A549 (cell line): Measurements from ENCODE around the gene TENT5C. TPM values are rescaled to one million over a fixed set of nuclear protein-coding genes. Genes with fewer than 3 reads are reported as not detected.

Experiments
- ATAC-seq, 2 experiments: fragments of 200-7000 bp in 1 of 2; fragments of >200 bp in 1 of 2; cut with Nextera tagmentation in 1 of 2; cut with Tn5 transposase in 1 of 2; 3 replicates each; pipeline versions ENCODE4 v1.8.0 to v1.9.1; 2018 to 2020; ENCODE audit warnings: mild to moderate bottlenecking in 1 of 2, moderate library complexity in 1 of 2
- CTCF ChIA-PET: fragments of 300-600 bp; sonication (Branson Sonifier 250); formaldehyde crosslinking; extraction: SDS; loops from one replicate; lab custom pipeline; 2021; ENCODE audit warnings: antibody characterized with exemption, inconsistent platforms; lab: Yijun Ruan, JAX
- POLR2A ChIA-PET: fragments of 350-600 bp; formaldehyde crosslinking; extraction: SDS; loops from one replicate; lab custom pipeline; 2021; ENCODE audit warnings: antibody characterized with exemption, inconsistent platforms; lab: Yijun Ruan, JAX
- DNase-seq, 2 experiments: peaks; one replicate each; pipeline versions ENCODE4 v3.0.0 to v3.0.0-alpha.2; 2011 to 2016; ENCODE audit warnings: low read depth in 1 of 2, low spot score in 1 of 2
- FAIRE-seq: peaks from 2 replicates; lab custom pipeline; 2011; peaks lifted over from hg19 to GRCh38; lab: Jason Lieb, UNC
- H3K27ac ChIP-seq, 2 experiments: fragments of >200 bp; sonication (Bioruptor Twin); formaldehyde crosslinking; 3 replicates each; pipeline ENCODE4 v1.5.1; 2016 to 2017
- H3K4me1 ChIP-seq: fragments of >200 bp; sonication (Bioruptor Twin); formaldehyde crosslinking; 3 replicates; pipeline ENCODE4 v1.6.1; 2016
- H3K4me2 ChIP-seq: fragments of >200 bp; sonication (Bioruptor Twin); formaldehyde crosslinking; 3 replicates; pipeline ENCODE4 v1.6.1; 2016
- H3K4me3 ChIP-seq: fragments of >200 bp; sonication (Bioruptor Twin); formaldehyde crosslinking; 3 replicates; pipeline ENCODE4 v1.5.1; 2016
- H3K9me3 ChIP-seq: fragments of >200 bp; sonication (Bioruptor Twin); formaldehyde crosslinking; 3 replicates; pipeline ENCODE4 v1.6.1; 2016
- CEBPB ChIP-seq, 2 experiments: fragments of >200 bp in 1 of 2; sonication (Bioruptor Twin) in 1 of 2; formaldehyde crosslinking in 1 of 2; IDR thresholded peaks; 2 replicates each; pipeline ENCODE4 v1.6.1; 2012 to 2016
- E2F6 ChIP-seq: IDR thresholded peaks from 2 replicates; pipeline ENCODE4 v1.6.1; 2012; ENCODE audit warnings: low read depth, borderline replicate concordance
- EP300 ChIP-seq, 2 experiments: fragments of >200 bp; sonication (Bioruptor Twin); formaldehyde crosslinking; IDR thresholded peaks; 2 replicates in 1 of 2; 3 replicates in 1 of 2; pipeline ENCODE4 v1.6.1; 2016 to 2017
- ESRRA ChIP-seq: fragments of 150-350 bp; IDR thresholded peaks from 2 replicates; pipeline ENCODE4 v1.6.1; 2014; ENCODE audit warnings: mild to moderate bottlenecking, low read length, borderline replicate concordance
- FOSB ChIP-seq: fragments of 250-450 bp; sonication (Bioruptor Pico); IDR thresholded peaks from 2 replicates; pipeline ENCODE4 v1.5.0; 2020; ENCODE audit warnings: mild to moderate bottlenecking, moderate library complexity
- FOSL2 ChIP-seq, 2 experiments: fragments of 450-650 bp in 1 of 2; fragments of >200 bp in 1 of 2; sonication (Bioruptor Twin) in 1 of 2; formaldehyde crosslinking; IDR thresholded peaks; 2 replicates each; pipeline versions ENCODE4 v1.5.0 to v1.6.1; 2016 to 2020; ENCODE audit warnings: mild to moderate bottlenecking in 1 of 2, moderate library complexity in 1 of 2
- GATA3 ChIP-seq: IDR thresholded peaks from 2 replicates; pipeline ENCODE4 v1.6.1; 2012; ENCODE audit warnings: borderline replicate concordance
- HOXB13 ChIP-seq: fragments of 250-450 bp; sonication (Bioruptor Pico); IDR thresholded peaks from 2 replicates; pipeline ENCODE4 v1.5.0; 2020; ENCODE audit warnings: low read depth, mild to moderate bottlenecking, moderate library complexity
- JUN ChIP-seq, 2 experiments: fragments of >200 bp; sonication (Bioruptor Twin); formaldehyde crosslinking; IDR thresholded peaks; 2 replicates in 1 of 2; 3 replicates in 1 of 2; pipeline ENCODE4 v1.6.1; 2016 to 2017
- KDM5A ChIP-seq: fragments of 200-600 bp; sonication (generic); IDR thresholded peaks from 2 replicates; pipeline ENCODE4 v1.6.1; 2016; ENCODE audit warnings: antibody characterized with exemption, mild to moderate bottlenecking
- MAZ ChIP-seq: fragments of 150-350 bp; IDR thresholded peaks from 2 replicates; pipeline ENCODE4 v1.6.1; 2014; ENCODE audit warnings: antibody characterized with exemption, low read depth, low read length, borderline replicate concordance
- MYC ChIP-seq: IDR thresholded peaks from 2 replicates; pipeline ENCODE4 v1.6.1; 2012; ENCODE audit warnings: mild to moderate bottlenecking, inconsistent platforms, low read length, improper control_type of control experiment, borderline replicate concordance
- NPAS2 ChIP-seq: fragments of 250-450 bp; sonication (Bioruptor Pico); IDR thresholded peaks from 2 replicates; pipeline ENCODE4 v1.8.0; 2022; ENCODE audit warnings: mild to moderate bottlenecking, moderate library complexity, borderline replicate concordance
- NR3C1 ChIP-seq: fragments of >200 bp; sonication (Bioruptor Twin); formaldehyde crosslinking; IDR thresholded peaks from 3 replicates; pipeline ENCODE4 v1.6.1; 2017
- PHF8 ChIP-seq: fragments of 200-600 bp; sonication (generic); IDR thresholded peaks from 2 replicates; pipeline ENCODE4 v1.6.1; 2016; ENCODE audit warnings: low read depth, mild to moderate bottlenecking, antibody characterized with exemption, moderate library complexity, borderline replicate concordance
- POLR2A ChIP-seq: IDR thresholded peaks from 2 replicates; pipeline ENCODE4 v1.6.1; 2012; ENCODE audit warnings: mild to moderate bottlenecking, low read length
- RAD21 ChIP-seq, 2 experiments: fragments of >200 bp in 1 of 2; sonication (Bioruptor Twin) in 1 of 2; formaldehyde crosslinking in 1 of 2; IDR thresholded peaks in 1 of 2; conservative IDR thresholded peaks in 1 of 2; 2 replicates in 1 of 2; 3 replicates in 1 of 2; pipeline ENCODE4 v1.6.1; 2012 to 2018; ENCODE audit warnings: inconsistent platforms in 1 of 2
- RFX5 ChIP-seq: fragments of 450-650 bp; IDR thresholded peaks from 2 replicates; pipeline ENCODE4 v1.7.1; 2014; ENCODE audit warnings: antibody characterized with exemption, mild to moderate bottlenecking, moderate library complexity
- RNF2 ChIP-seq: fragments of 200-600 bp; sonication (generic); IDR thresholded peaks from 2 replicates; pipeline ENCODE4 v1.6.1; 2016; ENCODE audit warnings: low read depth, mild to moderate bottlenecking, antibody characterized with exemption, moderate library complexity, borderline replicate concordance
- TFCP2L1 ChIP-seq: fragments of 250-450 bp; sonication (Bioruptor Pico); IDR thresholded peaks from 2 replicates; pipeline ENCODE4 v1.5.0; 2021; ENCODE audit warnings: mild to moderate bottlenecking
- USF2 ChIP-seq: fragments of 450-650 bp; IDR thresholded peaks from 2 replicates; pipeline ENCODE4 v1.6.1; 2014; ENCODE audit warnings: antibody characterized with exemption
- ZNF302 ChIP-seq: fragments of 250-450 bp; sonication (Bioruptor Pico); IDR thresholded peaks from 2 replicates; pipeline ENCODE4 v1.9.0; 2021; ENCODE audit warnings: inconsistent platforms, mild to moderate bottlenecking, moderate library complexity
- ZSCAN20 ChIP-seq: fragments of 250-450 bp; sonication (Bioruptor Pico); IDR thresholded peaks from 2 replicates; pipeline ENCODE4 v1.8.0; 2022; ENCODE audit warnings: mild to moderate bottlenecking, moderate library complexity
- WGBS: methylation state at CpG from one replicate; pipeline ENCODE4 v1.1.6; 2017; ENCODE audit errors: missing lambda C conversion rate; 5-methylcytosine and 5-hydroxymethylcytosine counted together
- polyA plus RNA-seq, 4 experiments: library from polyadenylated mRNA; depleted of rRNA in 3 of 4; stranded (reverse); fragments of >200 nt; fragmentation: RNase III in 1 of 4; extraction: RNeasy Plus Mini Kit Qiagen cat#74134 plus additional on column Dnase treatment in 1 of 4; gene quantifications; 2 replicates in 3 of 4; 3 replicates in 1 of 4; pipeline ENCODE4 v1.2.3, GENCODE V29; 2011 to 2017
- TF ChIP-seq, protein P1 (sequence below): fragments of 250-450 bp; sonication (Bioruptor Pico); IDR thresholded peaks from 2 replicates; pipeline ENCODE4 v1.5.0; 2020; ENCODE audit warnings: low read depth, mild to moderate bottlenecking, moderate library complexity
- TF ChIP-seq, protein P2 (sequence below): fragments of >200 bp; sonication (Bioruptor Twin); formaldehyde crosslinking; IDR thresholded peaks from 3 replicates; pipeline ENCODE4 v1.6.1; 2016
- TF ChIP-seq, protein P3 (sequence below): fragments of 250-450 bp; sonication (Bioruptor Pico); IDR thresholded peaks from 2 replicates; pipeline ENCODE4 v1.5.0; 2021; ENCODE audit warnings: mild to moderate bottlenecking, moderate library complexity, borderline replicate concordance
- TF ChIP-seq, protein P4 (sequence below): IDR thresholded peaks from 2 replicates; pipeline ENCODE4 v1.6.1; 2012

The TENT5C gene
- polyA plus RNA-seq, 2 of the 4 experiments (the other 2 are of a cell fraction), result 0.14 to 0.17 TPM

DNA sequence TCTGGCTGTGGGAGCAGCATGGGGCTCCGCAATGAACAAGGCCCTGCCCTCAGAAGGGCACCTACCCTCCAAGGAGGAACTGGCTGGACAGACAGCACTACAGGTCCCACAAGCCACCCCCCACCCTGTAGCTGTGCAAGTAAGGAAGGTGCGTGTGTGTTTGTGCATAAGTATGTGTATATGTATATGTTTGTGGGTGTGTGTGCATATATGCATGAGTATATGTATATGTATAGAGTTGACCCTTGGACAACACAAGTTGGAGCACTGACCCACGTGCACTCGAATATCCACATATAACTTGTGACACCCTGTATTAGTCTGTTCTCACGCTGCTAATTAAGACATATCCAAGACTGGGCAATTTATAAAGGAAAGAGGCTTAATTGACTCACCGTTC is 22.6 kb upstream of the TENT5C start:
- ChIA-PET POLR2A (no interaction called here), CTCF (interaction anchor here (0.7 to 1.4 kb wide), 3 partner anchors 10 to 222 kb away, joined by 3 to 4 read pairs (median 3); no protein-coding TSS in a partner anchor)
- no peaks in the 10 kb centered on the region for H3K9me3 ChIP-seq
- WGBS, result 62% methylated on average over 6 of the region's 6 CpGs
- TF ChIP-seq RNF2, result no peak
- TF ChIP-seq NR3C1, result no peak
- TF ChIP-seq MAZ, result no peak
- no peak for TF ChIP-seq TFCP2L1
- no peak for TF ChIP-seq JUN (IDR thresholded peaks at IDR 0.05)
- TF ChIP-seq RAD21 (conservative IDR thresholded peaks at IDR 0.05 in 1 of 2, IDR thresholded peaks at IDR 0.05 in 1 of 2), result no peak
- TF ChIP-seq NPAS2, result no peak
- TF ChIP-seq CEBPB (IDR thresholded peaks at IDR 0.05), result no peak
- TF ChIP-seq, protein P1, sequence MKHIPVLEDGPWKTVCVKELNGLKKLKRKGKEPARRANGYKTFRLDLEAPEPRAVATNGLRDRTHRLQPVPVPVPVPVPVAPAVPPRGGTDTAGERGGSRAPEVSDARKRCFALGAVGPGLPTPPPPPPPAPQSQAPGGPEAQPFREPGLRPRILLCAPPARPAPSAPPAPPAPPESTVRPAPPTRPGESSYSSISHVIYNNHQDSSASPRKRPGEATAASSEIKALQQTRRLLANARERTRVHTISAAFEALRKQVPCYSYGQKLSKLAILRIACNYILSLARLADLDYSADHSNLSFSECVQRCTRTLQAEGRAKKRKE (CRISPR knock-in tag), result no peak
- TF ChIP-seq FOSB (CRISPR knock-in tag), result no peak
- TF ChIP-seq, protein P2, sequence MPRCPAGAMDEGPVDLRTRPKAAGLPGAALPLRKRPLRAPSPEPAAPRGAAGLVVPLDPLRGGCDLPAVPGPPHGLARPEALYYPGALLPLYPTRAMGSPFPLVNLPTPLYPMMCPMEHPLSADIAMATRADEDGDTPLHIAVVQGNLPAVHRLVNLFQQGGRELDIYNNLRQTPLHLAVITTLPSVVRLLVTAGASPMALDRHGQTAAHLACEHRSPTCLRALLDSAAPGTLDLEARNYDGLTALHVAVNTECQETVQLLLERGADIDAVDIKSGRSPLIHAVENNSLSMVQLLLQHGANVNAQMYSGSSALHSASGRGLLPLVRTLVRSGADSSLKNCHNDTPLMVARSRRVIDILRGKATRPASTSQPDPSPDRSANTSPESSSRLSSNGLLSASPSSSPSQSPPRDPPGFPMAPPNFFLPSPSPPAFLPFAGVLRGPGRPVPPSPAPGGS, result no peak
- no peak for TF ChIP-seq RFX5
- TF ChIP-seq KDM5A, result no peak
- TF ChIP-seq, protein P3, sequence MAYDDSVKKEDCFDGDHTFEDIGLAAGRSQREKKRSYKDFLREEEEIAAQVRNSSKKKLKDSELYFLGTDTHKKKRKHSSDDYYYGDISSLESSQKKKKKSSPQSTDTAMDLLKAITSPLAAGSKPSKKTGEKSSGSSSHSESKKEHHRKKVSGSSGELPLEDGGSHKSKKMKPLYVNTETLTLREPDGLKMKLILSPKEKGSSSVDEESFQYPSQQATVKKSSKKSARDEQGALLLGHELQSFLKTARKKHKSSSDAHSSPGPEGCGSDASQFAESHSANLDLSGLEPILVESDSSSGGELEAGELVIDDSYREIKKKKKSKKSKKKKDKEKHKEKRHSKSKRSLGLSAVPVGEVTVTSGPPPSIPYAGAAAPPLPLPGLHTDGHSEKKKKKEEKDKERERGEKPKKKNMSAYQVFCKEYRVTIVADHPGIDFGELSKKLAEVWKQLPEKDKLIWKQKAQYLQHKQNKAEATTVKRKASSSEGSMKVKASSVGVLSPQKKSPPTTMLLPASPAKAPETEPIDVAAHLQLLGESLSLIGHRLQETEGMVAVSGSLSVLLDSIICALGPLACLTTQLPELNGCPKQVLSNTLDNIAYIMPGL (CRISPR knock-in tag), result no peak
- no peak for DNase-seq
- no peak overlapping the region for H3K27ac ChIP-seq
- no peaks in the 10 kb centered on the region for H3K4me1 ChIP-seq
- H3K4me2 ChIP-seq, result no peak overlapping the region
- ATAC-seq, result no peak
- H3K4me3 ChIP-seq, result no peak overlapping the region
- FAIRE-seq, result no peak

GRCh38 chr1:117584181-117584580 is 21.7 kb upstream of the TENT5C start:
- Histone ChIP-seq H3K4me2 (no peak overlapping the region), H3K4me1 (no peaks in the 10 kb centered on the region), H3K27ac (no peak overlapping the region), H3K4me3 (no peak overlapping the region), H3K9me3 (no peaks in the 10 kb centered on the region)
- POLR2A ChIA-PET, result no interaction called here
- 64% methylated on average over 6 of the region's 6 CpGs for WGBS
- CTCF ChIA-PET, result no interaction called here
- TF ChIP-seq ESRRA, result no peak
- no peak for DNase-seq
- FAIRE-seq, result no peak
- ATAC-seq, result no peak

GRCh38 chr1:117585086-117585485 is 20.8 kb upstream of the TENT5C start:
- Histone ChIP-seq H3K9me3 (no peaks in the 10 kb centered on the region), H3K27ac (no peak overlapping the region), H3K4me1 (no peaks in the 10 kb centered on the region), H3K4me3 (no peak overlapping the region), H3K4me2 (no peak overlapping the region)
- DNase-seq, result no peak
- FAIRE-seq, result no peak
- WGBS, result 34% methylated on average over 8 of the region's 8 CpGs
- ATAC-seq, result no peak
- ChIA-PET CTCF (no interaction called here), POLR2A (no interaction called here)
- no peak for TF ChIP-seq ZSCAN20 (CRISPR knock-in tag)
- TF ChIP-seq RAD21 (conservative IDR thresholded peaks at IDR 0.05 in 1 of 2, IDR thresholded peaks at IDR 0.05 in 1 of 2), result no peak
- no peak for TF ChIP-seq E2F6
- no peak for TF ChIP-seq ZNF302 (CRISPR knock-in tag)
- TF ChIP-seq MYC, result no peak
- no peak for TF ChIP-seq GATA3
- TF ChIP-seq PHF8, result no peak
- TF ChIP-seq, protein P2, result no peak
- no peak for TF ChIP-seq USF2
- TF ChIP-seq HOXB13 (CRISPR knock-in tag), result no peak
- TF ChIP-seq ESRRA, result no peak
- TF ChIP-seq, protein P4, sequence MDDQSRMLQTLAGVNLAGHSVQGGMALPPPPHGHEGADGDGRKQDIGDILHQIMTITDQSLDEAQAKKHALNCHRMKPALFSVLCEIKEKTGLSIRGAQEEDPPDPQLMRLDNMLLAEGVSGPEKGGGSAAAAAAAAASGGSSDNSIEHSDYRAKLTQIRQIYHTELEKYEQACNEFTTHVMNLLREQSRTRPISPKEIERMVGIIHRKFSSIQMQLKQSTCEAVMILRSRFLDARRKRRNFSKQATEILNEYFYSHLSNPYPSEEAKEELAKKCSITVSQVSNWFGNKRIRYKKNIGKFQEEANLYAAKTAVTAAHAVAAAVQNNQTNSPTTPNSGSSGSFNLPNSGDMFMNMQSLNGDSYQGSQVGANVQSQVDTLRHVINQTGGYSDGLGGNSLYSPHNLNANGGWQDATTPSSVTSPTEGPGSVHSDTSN, result no peak
- no peak for TF ChIP-seq POLR2A
- no peak for TF ChIP-seq EP300 (IDR thresholded peaks at IDR 0.05)
- no peak for TF ChIP-seq FOSL2 (IDR thresholded peaks at IDR 0.05)
- TF ChIP-seq FOSL2 (CRISPR knock-in tag; IDR thresholded peaks at IDR 0.05), result no peak
